22Rv1 (cell line): ENCODE measurements around the gene USP24.
"Not testable (repeated sequence)": the region's sequence is repeated elsewhere in the genome, so short reads cannot be mapped to it uniquely, and the experiment has no call there.

ENCODE experiments used
- ZFX ChIP-seq: fragments of 450-650 bp; IDR thresholded peaks from 2 replicates; pipeline ENCODE4 v1.6.1; 2017; ENCODE audit warnings: antibody characterized with exemption, borderline replicate concordance
- TF ChIP-seq, protein P1 (sequence below): fragments of 450-650 bp; IDR thresholded peaks from 2 replicates; pipeline ENCODE4 v1.5.1; 2017; ENCODE audit warnings: mild to moderate bottlenecking

DNA sequence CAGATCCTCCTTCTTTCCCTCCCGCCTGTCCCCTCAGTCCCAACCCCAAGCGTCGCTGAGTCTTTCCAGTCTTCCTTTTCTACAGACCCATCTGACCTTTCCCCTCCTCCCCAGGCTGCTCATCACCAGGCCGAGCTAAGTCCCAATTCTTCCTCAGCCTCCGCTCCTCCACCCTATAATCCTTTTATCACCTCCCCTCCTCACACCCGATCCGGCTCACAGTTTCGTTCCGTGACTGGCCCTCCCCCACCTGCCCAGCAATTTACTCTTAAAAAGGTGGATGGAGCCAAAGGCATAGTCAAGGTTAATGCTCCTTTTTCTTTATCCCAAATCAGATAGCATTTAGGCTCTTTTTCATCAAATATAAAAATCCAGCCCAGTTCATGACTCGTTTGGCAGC is 191.0 kb downstream of the USP24 start:
- TF ChIP-seq, protein P1, sequence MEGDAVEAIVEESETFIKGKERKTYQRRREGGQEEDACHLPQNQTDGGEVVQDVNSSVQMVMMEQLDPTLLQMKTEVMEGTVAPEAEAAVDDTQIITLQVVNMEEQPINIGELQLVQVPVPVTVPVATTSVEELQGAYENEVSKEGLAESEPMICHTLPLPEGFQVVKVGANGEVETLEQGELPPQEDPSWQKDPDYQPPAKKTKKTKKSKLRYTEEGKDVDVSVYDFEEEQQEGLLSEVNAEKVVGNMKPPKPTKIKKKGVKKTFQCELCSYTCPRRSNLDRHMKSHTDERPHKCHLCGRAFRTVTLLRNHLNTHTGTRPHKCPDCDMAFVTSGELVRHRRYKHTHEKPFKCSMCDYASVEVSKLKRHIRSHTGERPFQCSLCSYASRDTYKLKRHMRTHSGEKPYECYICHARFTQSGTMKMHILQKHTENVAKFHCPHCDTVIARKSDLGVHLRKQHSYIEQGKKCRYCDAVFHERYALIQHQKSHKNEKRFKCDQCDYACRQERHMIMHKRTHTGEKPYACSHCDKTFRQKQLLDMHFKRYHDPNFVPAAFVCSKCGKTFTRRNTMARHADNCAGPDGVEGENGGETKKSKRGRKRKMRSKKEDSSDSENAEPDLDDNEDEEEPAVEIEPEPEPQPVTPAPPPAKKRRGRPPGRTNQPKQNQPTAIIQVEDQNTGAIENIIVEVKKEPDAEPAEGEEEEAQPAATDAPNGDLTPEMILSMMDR, result not testable (repeated sequence)
- TF ChIP-seq ZFX, result not testable (repeated sequence)
